SK-N-SH treated with all-trans-retinoic acid at 6 μM for 48 hours (cell line): ENCODE data around the gene P2RX3.

Experiments used
- ZC3H10 ChIP-seq: fragments of 250-450 bp; sonication (Bioruptor Pico); IDR thresholded peaks from 2 replicates; pipeline ENCODE4 v1.5.1; 2021; ENCODE audit warnings: mild to moderate bottlenecking, moderate library complexity
- TF ChIP-seq, protein P1 (sequence below): fragments of 250-450 bp; sonication (Bioruptor Pico); IDR thresholded peaks from 2 replicates; pipeline ENCODE4 v1.5.1; 2020; ENCODE audit warnings: low read depth, mild to moderate bottlenecking, moderate library complexity

- TF ChIP-seq, protein P1, sequence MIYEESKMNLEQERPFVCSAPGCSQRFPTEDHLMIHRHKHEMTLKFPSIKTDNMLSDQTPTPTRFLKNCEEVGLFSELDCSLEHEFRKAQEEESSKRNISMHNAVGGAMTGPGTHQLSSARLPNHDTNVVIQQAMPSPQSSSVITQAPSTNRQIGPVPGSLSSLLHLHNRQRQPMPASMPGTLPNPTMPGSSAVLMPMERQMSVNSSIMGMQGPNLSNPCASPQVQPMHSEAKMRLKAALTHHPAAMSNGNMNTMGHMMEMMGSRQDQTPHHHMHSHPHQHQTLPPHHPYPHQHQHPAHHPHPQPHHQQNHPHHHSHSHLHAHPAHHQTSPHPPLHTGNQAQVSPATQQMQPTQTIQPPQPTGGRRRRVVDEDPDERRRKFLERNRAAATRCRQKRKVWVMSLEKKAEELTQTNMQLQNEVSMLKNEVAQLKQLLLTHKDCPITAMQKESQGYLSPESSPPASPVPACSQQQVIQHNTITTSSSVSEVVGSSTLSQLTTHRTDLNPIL (CRISPR knock-in tag) = no peak
- TF ChIP-seq ZC3H10 = no peak
Observed at GRCh38 chr11:57380975-57381374, 42.8 kb downstream of the P2RX3 start, which contains the start of gene PRG3.
